Measurements from ENCODE around the gene PPIL6. TPM values are rescaled to one million over a fixed set of nuclear protein-coding genes. Genes with fewer than 3 reads are reported as not detected.
"Not testable (repeated sequence)": the region's sequence is repeated elsewhere in the genome, so short reads cannot be mapped to it uniquely, and the experiment has no call there.

The PPIL6 gene
- total RNA-seq, 1 donor from 2014 or later, result 0.39 TPM

DNA sequence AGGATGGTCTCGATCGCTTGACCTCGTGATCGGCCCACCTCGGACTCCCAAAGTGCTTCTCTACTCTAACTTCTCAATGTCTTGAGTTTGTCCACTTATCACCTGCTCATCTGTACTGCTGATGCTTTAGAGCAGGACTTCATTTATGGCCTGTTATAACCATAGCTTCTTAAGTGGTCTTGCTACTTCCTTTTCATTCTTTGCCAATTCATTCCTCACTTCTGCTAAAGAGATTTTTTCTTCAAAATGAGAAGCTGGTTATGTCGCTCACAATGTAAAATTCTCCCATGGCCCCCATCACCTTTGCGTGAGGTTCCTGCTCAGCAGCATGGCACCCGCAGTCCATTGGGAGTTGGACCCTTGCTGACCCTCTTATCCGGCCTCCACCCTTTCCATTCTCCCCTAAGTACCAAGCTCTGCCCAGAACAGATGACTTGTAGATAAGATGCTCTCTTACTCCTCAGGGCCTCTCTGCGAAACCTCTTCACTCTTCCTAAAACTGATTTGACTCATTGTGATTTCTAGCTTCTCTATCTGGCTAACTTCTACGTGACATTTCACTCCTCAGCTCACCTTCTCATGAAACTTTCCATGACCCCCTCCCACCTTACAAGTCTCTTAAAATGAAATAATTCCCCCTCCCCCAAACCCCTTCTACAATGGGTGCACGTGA is 44.2 kb downstream of the PPIL6 start:
- DNase-seq (ENCODE audit: low read depth in 2 of 2), result no peak

- DNase-seq (ENCODE audit: low read depth in 2 of 2), result no peak
These were observed 46.5 kb downstream of the PPIL6 start for GRCh38 chr6:109393886-109394281.

DNA sequence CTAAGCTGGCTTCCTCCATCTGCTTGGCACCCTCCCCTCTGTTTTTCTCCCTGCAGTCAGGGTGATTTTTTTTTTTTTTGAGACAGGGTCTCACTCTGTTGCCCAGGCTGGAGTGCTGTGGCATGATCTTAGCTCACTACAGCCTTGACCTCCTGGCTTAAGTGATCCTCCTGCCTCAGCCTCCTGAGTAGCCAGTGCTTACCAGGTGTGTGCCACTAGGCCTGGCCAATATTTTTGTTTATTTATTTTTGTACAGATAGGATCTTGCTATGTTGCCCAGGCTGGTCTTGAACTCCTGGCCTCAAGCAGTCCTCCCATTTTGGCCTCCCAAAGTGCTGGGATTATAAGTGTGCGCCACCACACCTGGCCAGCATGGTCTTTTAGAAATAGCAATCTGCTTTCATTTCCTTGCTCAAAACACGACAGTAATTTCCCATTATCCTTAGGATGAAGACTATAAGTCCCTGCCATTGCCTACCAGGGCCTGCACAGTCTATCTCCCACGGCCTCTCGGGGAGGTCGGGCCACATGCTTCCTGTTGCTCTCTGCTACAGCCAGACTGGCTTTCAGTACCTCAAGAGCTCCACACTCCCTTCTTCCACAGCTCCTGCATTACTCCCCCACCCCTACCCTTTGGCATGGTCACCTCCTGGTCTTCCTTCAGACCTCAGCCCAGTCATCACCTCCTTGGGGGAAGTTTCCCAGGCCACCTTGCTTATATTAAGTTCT is 47.1 kb downstream of the PPIL6 start:
- peak in 1 of 2 donors; percentile 41 for DNase-seq (ENCODE audit: low read depth in 2 of 2)

- DNase-seq (ENCODE audit: low read depth in 2 of 2), result no peak
These were observed 50.7 kb downstream of the PPIL6 start for GRCh38 chr6:109389650-109390274.

GRCh38 chr6:109388265-109388664 is 52.2 kb downstream of the PPIL6 start:
- no peak for DNase-seq (ENCODE audit: low read depth in 2 of 2)

DNA sequence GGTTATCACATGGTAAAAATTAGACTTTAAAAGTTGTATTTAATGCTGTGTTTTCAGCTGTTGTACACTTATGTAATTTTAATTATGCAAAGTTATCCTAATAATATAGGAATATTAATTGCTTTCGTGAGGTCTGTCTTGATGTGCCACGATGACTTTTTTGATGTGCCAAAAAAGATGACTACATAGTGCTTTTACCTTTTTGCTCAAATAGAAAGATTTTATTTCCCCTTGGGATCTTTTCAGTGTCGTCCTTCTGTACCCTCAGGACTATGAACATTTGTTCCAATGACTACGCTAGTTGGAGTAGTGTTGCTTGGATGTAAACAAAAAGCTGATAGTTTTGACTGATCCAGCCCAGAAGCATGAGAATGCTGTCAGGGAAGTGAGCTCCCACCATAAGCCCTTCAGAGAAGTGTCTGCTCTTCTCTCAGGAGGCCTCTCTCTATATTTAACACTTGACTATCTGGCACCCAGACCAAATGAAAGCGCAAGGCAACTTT is 56.9 kb downstream of the PPIL6 start:
- no peak for DNase-seq (ENCODE audit: low read depth in 2 of 2)

DNA sequence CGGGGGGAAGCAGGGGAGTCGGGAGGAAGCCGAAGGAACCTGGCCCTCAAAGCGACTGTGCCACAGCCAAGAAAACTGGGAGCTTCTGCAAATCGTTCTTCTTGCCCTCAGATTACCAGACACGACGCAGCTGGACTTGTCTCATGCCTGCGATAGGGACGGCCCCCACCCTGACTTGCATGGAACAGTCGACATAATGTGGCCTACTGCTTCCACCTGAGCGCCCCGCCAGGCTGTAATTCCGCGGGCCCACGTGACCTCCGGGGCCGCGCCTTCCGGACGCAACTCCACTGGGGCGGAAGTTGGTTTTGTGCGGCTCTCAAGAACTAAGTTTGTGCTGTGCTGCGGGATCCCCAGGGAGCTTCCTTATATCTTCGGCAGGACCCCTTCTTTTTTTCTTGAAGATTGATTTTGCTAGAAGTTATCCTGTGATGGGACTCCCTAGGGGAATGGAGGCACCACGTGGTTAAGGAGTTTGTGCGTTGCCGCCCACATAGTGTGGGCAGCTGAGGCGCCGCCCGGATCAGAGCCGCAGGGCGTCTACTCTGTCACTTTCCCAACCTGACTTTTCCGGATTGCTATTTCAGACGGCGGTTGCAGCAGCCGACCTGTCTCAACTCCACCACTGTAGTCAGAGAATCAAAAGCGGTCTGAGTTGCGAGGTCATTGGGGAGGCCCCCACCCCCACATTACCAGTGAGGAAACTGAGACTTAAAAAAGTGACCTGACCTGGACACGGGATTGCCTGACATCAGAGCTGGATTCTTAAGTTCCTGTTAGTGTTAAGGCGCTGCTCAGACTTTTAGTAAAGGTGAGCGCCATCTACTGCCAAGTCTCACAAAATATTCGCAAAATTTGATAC is 57.6 kb downstream of the PPIL6 start:
- peak; percentile 85 to 93 for DNase-seq (ENCODE audit: low read depth in 2 of 2)

GRCh38 chr6:109381747-109382575 is 58.5 kb downstream of the PPIL6 start, which contains the start of gene CD164:
Gene CD164, minus strand, starts transcription at chr6:109382467. Its CDS starts 89 bp downstream, at chr6:109382378.
- peak; percentile 89 to 95 for DNase-seq (ENCODE audit: low read depth in 2 of 2)

DNA sequence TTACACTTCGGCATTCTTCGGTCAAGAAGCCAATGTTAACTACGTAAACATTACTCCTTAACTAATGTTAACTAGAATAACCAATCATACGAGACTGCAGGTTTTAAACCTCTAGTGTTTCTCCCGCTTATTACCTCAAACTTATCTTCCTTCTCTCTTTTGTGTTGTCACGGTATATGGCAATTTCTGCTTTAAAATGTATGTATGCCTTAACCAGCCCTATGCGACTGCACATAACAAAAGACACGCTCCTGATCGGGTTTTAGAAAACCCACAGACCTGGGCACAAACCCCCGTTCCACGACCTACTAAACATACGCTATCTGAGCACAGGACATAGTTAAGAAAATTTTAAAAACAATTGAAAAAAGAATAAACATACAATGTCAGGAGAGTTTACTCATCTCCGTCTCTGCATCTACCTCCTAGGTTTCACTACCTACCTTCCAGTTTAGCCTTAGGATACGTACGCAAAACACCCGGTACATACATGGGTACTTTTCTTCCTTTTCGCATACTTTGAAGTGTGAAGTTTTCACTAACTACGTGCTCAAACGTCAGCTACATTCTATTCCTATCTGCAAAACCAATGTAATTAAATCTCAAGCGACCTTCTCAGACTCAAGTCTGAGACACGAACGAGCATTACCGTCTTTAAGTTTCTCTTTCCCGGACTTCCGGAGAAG is 59.2 kb downstream of the PPIL6 start:
- peak in 1 of 2 donors; percentile 5 for DNase-seq (ENCODE audit: low read depth in 2 of 2)

- peak in 1 of 2 donors; percentile 7 for DNase-seq (ENCODE audit: low read depth in 2 of 2)
These were observed 60.7 kb downstream of the PPIL6 start for GRCh38 chr6:109379711-109380110.

GRCh38 chr6:109377717-109378116 is 62.7 kb downstream of the PPIL6 start:
- DNase-seq (ENCODE audit: low read depth in 2 of 2), result no peak

- DNase-seq (ENCODE audit: low read depth in 2 of 2), result no peak
These were observed 66.0 kb downstream of the PPIL6 start for GRCh38 chr6:109374326-109374892.

DNA sequence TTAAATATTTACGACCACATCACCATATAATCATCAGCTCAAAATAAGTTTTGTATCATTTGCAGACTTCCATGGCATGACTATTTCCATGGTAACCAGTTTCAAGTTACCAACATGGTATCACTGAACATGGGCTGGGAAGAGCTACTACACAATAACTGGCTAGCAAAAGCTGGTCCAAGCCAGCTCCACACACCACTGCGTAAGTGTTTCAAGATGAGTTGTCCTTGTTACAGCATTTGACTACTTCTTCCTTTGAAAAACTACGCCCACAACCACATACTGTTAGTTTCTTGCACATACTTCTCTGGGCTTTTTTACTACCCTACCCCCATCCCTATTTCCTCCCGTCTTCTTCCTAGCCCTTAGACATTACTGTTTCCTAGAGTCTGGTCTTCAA is 66.7 kb downstream of the PPIL6 start:
- no peak for DNase-seq (ENCODE audit: low read depth in 2 of 2)

DNA sequence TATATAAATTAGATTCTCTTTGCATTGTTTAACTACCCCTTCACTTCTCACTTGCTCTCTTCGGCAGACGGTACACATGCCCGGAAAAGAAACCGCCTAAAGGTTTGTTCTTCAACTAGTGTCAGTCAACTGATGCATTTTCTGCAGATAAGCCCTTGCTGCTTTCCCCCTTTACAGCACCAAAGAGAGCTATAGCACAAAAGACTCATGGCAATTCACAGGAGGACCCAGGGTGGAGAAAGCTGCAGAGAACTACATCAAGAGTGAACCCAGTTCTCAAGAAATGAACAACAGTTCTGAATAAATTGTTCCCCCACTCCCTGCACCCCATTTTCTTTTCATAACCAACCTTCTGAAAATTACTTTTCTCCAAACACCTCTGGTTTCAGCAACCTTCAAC is 67.1 kb downstream of the PPIL6 start:
- DNase-seq (ENCODE audit: low read depth in 2 of 2), result no peak

- no peak for DNase-seq (ENCODE audit: low read depth in 2 of 2)
These were observed 68.3 kb downstream of the PPIL6 start for GRCh38 chr6:109372130-109372529.

DNA sequence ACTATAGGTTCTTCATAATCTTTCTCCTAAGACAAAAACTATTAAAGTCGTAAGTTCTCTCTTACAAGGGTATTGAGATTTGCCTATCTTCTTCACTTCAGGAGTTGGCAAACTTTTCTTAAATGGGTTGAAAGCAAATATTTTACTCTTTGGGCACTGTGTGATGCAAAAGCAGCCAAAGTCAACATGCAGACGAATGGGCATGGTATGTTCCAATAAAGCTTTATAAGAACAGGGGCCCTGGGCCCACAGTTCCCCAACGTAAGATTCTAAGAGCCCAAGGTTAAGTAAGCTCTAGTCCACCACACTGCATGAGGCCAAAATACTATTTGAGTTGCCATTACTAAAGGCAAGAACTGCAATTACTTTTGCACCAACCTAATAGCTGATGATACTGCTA is 69.6 kb downstream of the PPIL6 start:
- no peak for DNase-seq (ENCODE audit: low read depth in 2 of 2)

DNA sequence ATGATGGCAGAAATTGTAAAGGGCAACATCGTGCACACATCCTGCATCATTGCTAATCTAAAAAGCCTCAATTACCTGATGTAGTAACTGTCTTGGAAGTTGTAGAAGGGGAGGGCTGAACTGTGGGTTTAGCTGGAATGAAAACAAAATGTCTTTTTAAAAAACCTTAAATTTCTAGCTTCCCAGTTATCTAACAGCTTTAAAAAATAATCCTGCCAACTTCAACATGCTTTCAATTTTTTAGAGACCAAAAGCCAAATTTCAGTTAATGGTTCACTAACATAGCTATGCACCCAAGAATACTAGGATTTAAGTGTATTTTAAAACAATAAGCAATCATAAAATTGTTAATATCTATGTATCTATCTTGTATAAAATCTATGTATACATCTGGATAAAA is 70.1 kb downstream of the PPIL6 start:
- no peak for DNase-seq (ENCODE audit: low read depth in 2 of 2)

GRCh38 chr6:109369728-109370127 is 70.7 kb downstream of the PPIL6 start:
- no peak for DNase-seq (ENCODE audit: low read depth in 2 of 2)

DNA sequence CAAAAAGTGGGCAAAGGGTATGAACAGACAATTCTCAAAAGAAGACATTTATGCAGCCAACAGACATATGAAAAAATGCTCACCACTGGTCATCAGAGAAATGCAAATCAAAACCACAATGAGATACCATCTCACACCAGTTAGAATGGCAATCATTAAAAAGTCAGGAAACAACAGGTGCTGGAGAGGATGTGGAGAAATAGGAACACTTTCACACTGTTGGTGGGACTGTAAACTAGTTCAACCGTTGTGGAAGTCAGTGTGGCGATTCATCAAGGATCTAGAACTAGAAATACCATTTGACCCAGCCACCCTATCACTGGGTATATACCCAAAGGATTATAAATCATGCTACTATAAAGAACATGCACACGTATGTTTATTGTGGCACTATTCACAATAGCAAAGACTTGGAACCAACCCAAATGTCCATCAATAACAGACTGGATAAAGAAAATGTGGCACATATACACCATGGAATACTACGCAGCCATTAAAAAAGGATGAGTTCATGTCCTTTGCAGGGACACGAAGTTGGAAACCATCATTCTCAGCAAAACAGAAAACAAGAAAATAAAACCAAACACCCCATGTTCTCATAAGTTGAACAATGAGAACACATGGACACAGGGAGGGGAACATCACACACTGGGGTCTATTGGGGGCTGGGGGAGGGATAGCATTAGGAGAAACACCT is 75.9 kb downstream of the PPIL6 start:
- DNase-seq (ENCODE audit: low read depth in 2 of 2), result not testable (repeated sequence)
